A673 (cell line): ENCODE measurements around the gene SORBS2.

Experiments
- EZH2 ChIP-seq: fragments of 200-600 bp; sonication (generic); IDR thresholded peaks from 2 replicates; pipeline ENCODE4 v1.6.1; 2017; ENCODE audit warnings: borderline replicate concordance, low read depth, mild to moderate bottlenecking, mixed read lengths, antibody characterized with exemption, low read length; ENCODE audit not compliant: poor library complexity, severe bottlenecking
- TF ChIP-seq, protein P1 (sequence below): fragments of 300-800, 200-600 bp; sonication (generic); conservative IDR thresholded peaks from 2 replicates; pipeline ENCODE4 v1.5.1; 2017; ENCODE audit warnings: low read depth, mild to moderate bottlenecking, antibody characterized with exemption, low read length, moderate library complexity, mixed read lengths

DNA sequence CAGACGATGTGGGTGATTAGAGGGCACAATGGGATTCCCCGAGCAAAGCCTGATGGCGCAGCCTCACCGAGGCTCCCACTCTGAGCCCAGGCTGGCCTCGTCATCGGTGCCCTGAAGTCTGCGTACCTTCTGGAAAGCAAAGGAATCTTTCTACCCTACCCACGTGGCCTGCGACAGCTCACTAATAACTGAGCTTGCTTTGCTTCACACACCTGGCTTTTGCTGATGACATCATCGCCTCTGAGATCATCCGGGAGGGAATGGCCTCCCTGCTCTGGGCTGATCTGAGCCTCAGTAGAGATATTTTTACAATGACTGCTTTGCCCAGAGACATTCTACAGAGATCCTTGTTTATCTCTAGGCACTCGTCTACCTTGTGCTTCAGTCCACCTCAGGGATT, 231.3 kb downstream of the SORBS2 start:
- TF ChIP-seq EZH2, result no peak
- TF ChIP-seq, protein P1, sequence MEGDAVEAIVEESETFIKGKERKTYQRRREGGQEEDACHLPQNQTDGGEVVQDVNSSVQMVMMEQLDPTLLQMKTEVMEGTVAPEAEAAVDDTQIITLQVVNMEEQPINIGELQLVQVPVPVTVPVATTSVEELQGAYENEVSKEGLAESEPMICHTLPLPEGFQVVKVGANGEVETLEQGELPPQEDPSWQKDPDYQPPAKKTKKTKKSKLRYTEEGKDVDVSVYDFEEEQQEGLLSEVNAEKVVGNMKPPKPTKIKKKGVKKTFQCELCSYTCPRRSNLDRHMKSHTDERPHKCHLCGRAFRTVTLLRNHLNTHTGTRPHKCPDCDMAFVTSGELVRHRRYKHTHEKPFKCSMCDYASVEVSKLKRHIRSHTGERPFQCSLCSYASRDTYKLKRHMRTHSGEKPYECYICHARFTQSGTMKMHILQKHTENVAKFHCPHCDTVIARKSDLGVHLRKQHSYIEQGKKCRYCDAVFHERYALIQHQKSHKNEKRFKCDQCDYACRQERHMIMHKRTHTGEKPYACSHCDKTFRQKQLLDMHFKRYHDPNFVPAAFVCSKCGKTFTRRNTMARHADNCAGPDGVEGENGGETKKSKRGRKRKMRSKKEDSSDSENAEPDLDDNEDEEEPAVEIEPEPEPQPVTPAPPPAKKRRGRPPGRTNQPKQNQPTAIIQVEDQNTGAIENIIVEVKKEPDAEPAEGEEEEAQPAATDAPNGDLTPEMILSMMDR, result no peak
